Calu3 (cell line): ENCODE data around the gene MAP3K6. TPM values are rescaled to one million over a fixed set of nuclear protein-coding genes. Genes with fewer than 3 reads are reported as not detected.
A peak's percentile ranks its signal among the peaks of the same experiment; 100 is the strongest.

Source experiments
- BruUV-seq: library from RNA; stranded (reverse); fragments of 400-500 nt; replicated peaks from 2 replicates; lab custom pipeline; 2021; lab: Mats Ljungman, UMichigan
- CTCF ChIA-PET: fragments of 300-600 bp; sonication (Branson Sonifier 250); formaldehyde crosslinking; loops from one replicate; lab custom pipeline; 2022; ENCODE audit warnings: antibody characterized with exemption; lab: Charles Lee
- DNase-seq: peaks from one replicate; pipeline ENCODE4 v3.0.0; 2022
- H3K27ac Mint-ChIP-seq: one replicate; pipeline ENCODE4 v1.8.0; 2022; ENCODE audit warnings: mixed read lengths; ENCODE audit not compliant: unreplicated experiment
- H3K27me3 Mint-ChIP-seq: one replicate; pipeline ENCODE4 v1.8.0; 2022; ENCODE audit warnings: mixed read lengths; ENCODE audit not compliant: unreplicated experiment
- H3K36me3 Mint-ChIP-seq: one replicate; pipeline ENCODE4 v1.8.0; 2022; ENCODE audit warnings: mild to moderate bottlenecking, moderate library complexity, mixed read lengths; ENCODE audit not compliant: insufficient read depth, unreplicated experiment
- H3K4me1 Mint-ChIP-seq: one replicate; pipeline ENCODE4 v1.8.0; 2022; ENCODE audit warnings: mild to moderate bottlenecking, low read depth, mixed read lengths; ENCODE audit not compliant: unreplicated experiment
- H3K4me3 Mint-ChIP-seq: one replicate; pipeline ENCODE4 v1.8.0; 2022; ENCODE audit warnings: mild to moderate bottlenecking, low read depth, moderate library complexity, mixed read lengths; ENCODE audit not compliant: unreplicated experiment
- H3K9me3 Mint-ChIP-seq: one replicate; pipeline ENCODE4 v1.8.0; 2022; ENCODE audit warnings: low read depth, mixed read lengths; ENCODE audit not compliant: unreplicated experiment
- CTCF ChIP-seq: fragments of 200-600 bp; IDR thresholded peaks from one replicate; pipeline ENCODE4 v1.8.0; 2022; ENCODE audit warnings: antibody characterized with exemption; ENCODE audit not compliant: unreplicated experiment
- intact Hi-C: fragments of 100-400 bp; cut with micrococcal nuclease; formaldehyde crosslinking; loops from one replicate; pipeline ENCODE4 v1.10.0; 2022; ENCODE audit not compliant: unreplicated experiment
- total RNA-seq: library from RNA; stranded (reverse); gene quantifications from 2 replicates; pipeline ENCODE4 v1.2.3, GENCODE V29; 2022

The MAP3K6 gene
- total RNA-seq, 1 experiment from 2014 or later, result 10.3 TPM

- TF ChIP-seq CTCF, result no peak
- peak; percentile 60 for DNase-seq
- Mint-ChIP-seq H3K4me3 (no peak overlapping the region), H3K27ac (no peak overlapping the region), H3K27me3 (no peaks in the 10 kb centered on the region), H3K4me1 (peaks cover 16% of the 10 kb centered on the region), H3K9me3 (no peaks in the 10 kb centered on the region), H3K36me3 (peaks cover 36% of the 10 kb centered on the region)
- BruUV-seq, result no TSS peak
- CTCF ChIA-PET, result interaction anchor here (0.7 kb wide), 1 partner anchor 169 kb away, joined by 13 read pairs; no protein-coding TSS in a partner anchor
- intact Hi-C loops, result no loop called here
Measured at GRCh38 chr1:27348861-27349783, 17.6 kb downstream of the MAP3K6 start.

GRCh38 chr1:27346991-27347624, 19.7 kb downstream of the MAP3K6 start:
- CTCF ChIA-PET, result no interaction called here
- Mint-ChIP-seq H3K9me3 (no peaks in the 10 kb centered on the region), H3K4me3 (no peak overlapping the region), H3K27me3 (no peaks in the 10 kb centered on the region), H3K36me3 (peaks cover 43% of the 10 kb centered on the region), H3K4me1 (peaks cover 32% of the 10 kb centered on the region), H3K27ac (no peak overlapping the region)
- intact Hi-C loops, result no loop called here
- no TSS peak for BruUV-seq
- no peak for TF ChIP-seq CTCF
- peak; percentile 20 for DNase-seq

GRCh38 chr1:27346357-27346756, 20.4 kb downstream of the MAP3K6 start:
- H3K27me3 Mint-ChIP-seq, result no peaks in the 10 kb centered on the region
- no peak for TF ChIP-seq CTCF
- no TSS peak for BruUV-seq
- no peak overlapping the region for H3K4me3 Mint-ChIP-seq
- intact Hi-C loops, result no loop called here
- DNase-seq, result no peak
- no peak overlapping the region for H3K27ac Mint-ChIP-seq
- peaks cover 34% of the 10 kb centered on the region for H3K4me1 Mint-ChIP-seq
- H3K9me3 Mint-ChIP-seq, result no peaks in the 10 kb centered on the region
- peaks cover 46% of the 10 kb centered on the region for H3K36me3 Mint-ChIP-seq
- CTCF ChIA-PET, result no interaction called here

- H3K9me3 Mint-ChIP-seq, result no peaks in the 10 kb centered on the region
- DNase-seq, result no peak
- no TSS peak for BruUV-seq
- H3K36me3 Mint-ChIP-seq, result peaks cover 48% of the 10 kb centered on the region
- no peak for TF ChIP-seq CTCF
- no peaks in the 10 kb centered on the region for H3K27me3 Mint-ChIP-seq
- no peak overlapping the region for H3K27ac Mint-ChIP-seq
- intact Hi-C loops, result no loop called here
- peaks cover 34% of the 10 kb centered on the region for H3K4me1 Mint-ChIP-seq
- no peak overlapping the region for H3K4me3 Mint-ChIP-seq
- CTCF ChIA-PET, result interaction anchor here (1.0 kb wide), 1 partner anchor 20 kb away, joined by 7 read pairs; no protein-coding TSS in a partner anchor
Measured at GRCh38 chr1:27345272-27345671, 21.5 kb downstream of the MAP3K6 start.
